HS-27A (cell line): ENCODE measurements around the gene TNC.

ENCODE experiments used
- DNase-seq: peaks from one replicate; pipeline ENCODE4 v3.0.0-alpha.2; 2012; ENCODE audit warnings: low read depth, missing footprints

The TNC gene

DNA sequence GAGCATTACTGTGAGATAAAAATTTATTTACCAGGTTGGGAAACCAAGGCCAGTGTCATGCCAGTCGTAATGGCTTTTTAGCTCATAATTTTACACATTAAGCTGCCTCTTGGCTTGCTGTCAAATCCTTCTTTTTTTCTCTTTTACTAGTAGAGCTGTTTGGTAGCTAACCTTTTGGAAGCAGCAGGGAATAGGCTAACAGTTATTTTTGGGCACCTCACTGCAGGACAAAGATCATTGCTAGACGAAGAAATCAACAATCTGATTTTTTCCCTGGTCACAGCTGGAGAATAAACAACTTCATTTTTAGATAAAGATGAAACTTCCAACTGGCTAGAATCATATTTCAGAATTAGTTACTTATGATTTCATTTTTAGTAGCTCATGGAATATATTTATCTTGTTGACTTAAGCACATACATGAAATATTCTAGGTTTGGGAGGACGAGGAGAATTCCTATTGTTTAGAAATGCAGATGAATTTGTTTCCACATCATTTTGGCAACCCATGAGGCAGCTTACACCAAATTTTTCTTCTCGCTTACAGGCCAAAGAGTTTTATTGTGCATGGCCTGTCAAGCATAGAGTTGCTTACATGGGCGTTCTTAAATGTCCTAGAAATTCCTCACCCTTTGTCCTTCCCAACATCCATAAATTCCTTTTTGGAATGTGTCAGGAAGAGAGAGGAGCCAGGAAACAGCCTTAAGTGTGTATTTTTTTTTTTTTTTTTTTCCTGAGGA is 19.6 kb downstream of the TNC start:
- no peak for DNase-seq

DNA sequence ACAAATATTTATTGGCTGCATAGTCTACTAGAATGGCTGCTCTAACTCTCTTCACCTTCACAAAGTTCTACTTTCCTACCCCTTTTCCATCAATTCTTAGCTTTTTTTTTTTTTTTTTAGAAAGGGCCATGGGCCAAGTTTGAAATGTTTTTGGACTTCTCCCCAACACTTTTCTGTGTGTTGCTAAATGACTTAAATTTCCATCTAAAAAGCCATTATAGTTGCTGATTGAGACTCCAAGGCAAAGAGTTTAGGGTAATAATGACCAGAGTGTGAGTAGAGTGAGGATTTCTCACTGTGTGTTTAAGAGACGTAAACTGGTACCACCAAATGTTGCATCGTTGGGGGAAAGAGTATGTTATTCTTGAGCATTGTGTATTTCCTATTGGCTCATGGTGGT is 24.4 kb downstream of the TNC start:
- no peak for DNase-seq

DNA sequence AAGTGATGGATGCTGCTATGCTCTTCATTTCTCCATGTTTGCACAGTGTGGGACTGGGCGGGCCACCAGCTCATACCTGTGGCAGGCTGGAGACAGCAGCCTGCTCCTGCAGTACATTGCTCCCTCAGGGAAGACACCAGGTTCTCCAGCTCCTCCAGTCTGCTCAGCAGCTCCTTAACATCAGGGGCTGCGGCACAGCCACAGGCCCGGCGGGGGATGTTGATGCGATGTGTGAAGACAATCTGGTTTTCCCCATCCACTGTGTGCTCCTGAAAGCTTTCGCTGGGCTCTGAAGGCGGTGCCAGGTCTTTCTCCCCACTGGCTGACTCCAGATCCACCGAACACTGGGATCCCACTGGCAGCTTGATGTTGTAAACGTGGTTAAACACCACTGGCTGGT is 27.5 kb downstream of the TNC start:
- DNase-seq: no peak

DNA sequence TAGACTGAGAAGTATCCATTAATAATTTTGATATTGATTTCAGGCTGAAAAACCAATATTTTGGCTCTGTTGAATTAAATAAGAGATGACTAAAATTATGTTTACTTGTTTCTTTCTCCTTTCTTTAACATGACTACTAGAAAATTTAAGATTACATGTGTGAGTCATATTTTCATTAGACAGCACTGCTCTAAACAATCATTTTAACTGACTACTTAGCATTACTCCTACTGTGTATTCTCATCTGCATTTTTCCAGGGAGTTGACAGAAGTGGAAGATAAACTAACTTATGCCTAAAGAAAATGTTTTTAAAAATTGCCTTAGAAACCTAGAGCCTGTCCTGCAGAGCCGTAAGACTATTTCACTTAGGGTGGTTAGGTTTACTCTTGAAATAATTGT is 29.1 kb downstream of the TNC start:
- DNase-seq: no peak

DNA sequence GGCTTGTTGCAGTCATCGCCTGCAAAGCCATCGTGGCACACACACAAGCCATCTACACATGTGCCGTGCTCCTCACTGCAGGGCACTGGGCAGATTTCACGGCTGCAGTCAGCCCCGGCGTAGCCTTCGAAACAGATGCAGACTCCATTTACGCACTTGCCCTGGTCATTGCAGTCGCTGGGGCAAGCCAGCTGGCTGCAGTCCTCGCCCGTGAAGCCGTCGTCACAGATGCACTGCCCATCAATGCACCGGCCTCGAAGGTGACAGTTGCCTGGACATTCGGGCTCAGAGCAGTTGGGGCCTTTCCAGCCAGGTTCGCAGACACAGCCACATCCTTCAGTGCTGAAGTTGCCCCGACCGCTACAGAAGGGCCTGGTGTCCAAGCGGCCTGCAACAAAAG is 31.1 kb downstream of the TNC start:
- no peak for DNase-seq

DNA sequence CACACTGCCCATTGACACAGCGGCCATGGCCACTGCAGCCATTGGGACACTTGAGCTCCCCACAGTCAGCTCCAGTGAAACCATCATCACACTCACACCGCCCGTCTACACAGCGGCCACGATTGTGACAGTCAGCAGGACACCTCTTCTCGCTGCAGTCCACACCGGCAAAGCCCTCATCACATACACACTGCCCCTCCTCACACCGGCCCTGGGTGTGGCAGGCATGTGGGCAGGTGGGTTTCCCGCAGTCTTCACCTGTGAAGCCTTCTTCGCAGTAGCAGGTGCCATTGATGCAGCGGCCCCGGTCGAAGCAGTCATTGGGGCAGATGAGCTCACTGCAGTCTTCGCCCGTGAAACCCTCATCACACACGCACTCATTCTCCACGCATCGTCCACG is 31.5 kb downstream of the TNC start:
- no peak for DNase-seq

DNA sequence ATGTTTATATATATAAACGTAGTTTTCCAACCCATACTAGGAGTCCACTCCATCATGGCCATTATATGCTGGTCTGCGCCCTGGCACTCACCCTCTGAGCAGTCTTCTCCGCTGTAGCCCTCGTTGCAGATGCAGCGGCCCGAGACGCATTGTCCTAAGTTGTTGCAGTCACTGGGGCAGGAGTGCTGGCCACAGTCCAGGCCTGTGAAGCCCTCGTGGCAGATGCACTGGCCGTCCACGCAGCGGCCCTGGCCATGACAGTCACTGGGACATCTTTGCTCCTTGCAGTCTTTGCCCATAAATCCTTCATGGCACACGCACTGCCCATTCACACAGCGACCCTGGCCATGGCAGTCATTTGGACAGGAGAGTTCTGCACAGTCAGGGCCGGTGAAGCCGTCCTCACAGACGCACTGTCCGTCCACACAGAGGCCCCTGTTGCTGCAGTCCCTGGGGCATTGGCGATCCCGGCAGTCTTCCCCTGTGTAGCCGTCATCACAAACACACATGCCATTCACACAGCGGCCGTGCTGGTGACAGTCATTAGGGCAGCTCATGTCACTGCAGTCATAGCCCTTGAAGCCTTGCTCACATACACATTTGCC is 32.1 kb downstream of the TNC start:
- DNase-seq: no peak

DNA sequence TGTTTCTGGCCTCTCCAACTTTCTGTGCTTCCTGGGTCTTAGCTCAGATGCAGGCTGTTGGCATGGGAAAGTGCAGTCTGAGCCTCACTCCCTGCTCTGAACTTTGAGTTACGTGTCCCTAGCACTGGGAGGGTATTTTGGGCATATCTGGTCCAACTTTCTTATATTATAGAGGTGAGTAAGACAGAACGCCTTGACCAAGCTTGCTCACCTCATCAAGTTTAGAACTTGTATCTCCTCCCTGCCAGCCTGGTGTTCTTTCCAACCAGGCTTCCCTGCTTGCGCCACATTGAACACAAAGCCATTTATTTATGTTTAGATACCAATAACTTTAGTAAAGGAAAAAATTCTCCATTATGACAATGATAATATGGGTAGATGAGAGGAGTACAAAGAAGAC is 33.2 kb downstream of the TNC start:
- no peak for DNase-seq

DNA sequence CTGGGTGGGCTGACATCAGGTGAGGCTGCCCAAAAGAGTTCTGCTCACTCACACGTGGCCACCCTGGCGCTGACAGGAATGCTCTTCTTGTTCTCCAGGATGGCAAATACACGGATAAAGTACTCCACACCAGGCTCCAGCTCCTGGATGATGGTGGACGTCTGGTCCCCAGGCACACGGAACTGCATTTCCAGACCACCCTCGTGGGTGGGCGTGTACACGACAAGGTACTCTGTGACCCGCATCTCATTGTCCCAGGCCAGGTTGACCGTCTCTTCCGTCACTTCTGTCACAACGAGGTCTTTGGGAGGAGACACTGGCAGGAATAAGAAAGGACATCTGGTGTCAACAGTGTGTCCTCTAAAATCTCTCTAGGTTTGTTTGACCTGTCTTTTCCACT is 33.8 kb downstream of the TNC start:
- DNase-seq: no peak

DNA sequence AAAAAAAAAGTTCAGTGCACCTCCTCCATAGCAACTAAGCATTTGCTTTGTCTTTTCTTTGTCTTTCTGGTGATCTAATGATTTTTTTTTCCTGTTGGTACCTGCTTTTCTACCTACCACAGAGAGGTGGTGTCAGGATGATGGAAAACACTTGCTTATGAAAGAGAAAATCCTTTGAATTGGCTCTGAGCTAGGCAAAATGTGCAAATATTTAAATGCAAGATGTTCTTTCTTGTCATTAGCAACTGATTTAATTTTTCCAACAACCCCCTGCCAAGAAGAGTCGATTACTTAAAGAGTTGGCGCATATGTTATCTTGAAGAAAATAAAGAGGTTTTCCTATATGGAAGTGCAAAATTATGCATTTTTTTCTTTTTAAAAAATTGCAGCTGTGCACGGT is 37.7 kb downstream of the TNC start:
- DNase-seq: no peak

DNA sequence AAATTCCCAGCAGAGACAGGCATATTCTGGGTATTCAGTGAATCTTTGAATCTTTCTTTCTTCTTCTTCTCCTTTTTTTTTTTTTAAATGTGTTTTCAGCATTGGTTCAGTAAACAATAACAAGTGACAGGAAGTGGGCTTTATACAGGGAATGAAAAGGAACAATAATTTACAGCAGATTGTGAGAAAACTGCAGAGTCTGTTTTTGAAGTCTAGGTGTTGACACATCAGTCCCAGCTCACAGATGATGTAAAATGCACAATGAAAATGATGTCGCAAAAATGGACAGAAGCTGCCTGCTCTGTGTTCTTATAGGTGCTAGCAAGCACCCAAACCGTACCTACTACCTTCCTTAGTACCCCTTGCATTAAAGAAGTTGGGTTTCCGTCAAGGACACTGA is 38.8 kb downstream of the TNC start:
- DNase-seq: no peak

DNA sequence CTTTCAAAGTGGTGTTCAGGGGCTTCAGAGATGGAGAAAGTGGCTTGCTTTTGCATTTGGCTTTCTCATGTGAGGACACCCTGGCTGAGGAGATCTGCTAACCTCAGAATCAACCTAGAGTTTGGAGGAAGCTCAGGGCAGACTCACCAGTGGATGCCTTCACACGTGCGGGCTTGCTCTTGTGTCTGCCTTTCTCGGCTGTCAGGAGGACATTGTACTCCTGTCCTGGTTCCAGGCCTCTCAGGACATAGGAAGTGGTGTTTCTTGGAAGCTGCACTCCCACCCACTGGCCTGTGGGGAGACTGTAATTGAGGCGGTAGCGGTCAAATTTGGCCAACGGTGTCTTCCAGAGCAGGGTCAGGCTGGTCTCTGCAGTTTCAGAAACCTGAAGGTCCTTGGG is 44.5 kb downstream of the TNC start:
- no peak for DNase-seq

DNA sequence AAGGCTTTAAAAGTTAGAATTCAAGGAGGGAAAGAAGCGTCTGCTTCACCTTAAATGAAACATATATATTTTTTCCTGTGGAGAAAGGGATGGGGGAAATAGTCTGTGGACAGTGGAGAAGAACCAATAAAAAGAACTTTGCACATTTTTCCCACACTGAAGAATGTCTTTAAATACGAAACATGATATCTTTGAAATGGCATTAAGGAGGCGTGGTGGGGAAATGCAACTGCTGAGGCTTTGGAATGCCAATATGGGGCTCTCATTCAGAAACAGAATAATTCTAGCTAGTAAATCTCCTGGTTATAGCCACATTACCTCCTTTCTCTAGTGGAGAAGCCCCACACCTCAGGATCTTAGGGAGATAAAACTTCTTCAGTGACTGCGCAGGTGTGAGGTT is 46.8 kb downstream of the TNC start:
- no peak for DNase-seq

DNA sequence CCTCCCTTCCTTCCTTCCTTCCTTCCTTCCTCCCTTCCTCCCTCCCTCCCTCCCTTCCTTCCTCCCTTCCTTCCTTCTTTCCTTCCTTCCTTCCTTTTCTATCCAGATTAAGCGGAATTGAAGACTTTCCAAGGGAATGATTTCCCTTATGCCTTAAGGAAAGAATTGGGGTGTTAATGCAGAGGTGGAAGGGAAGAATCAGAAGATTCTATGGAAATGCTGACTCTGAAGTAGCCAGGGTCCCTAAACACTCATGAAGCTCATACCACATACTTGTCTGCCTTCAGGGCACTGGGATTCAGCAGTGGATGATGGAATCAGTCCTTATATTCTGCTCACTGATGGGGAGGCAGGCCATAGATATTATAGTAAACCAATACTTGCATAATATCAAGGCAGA is 48.2 kb downstream of the TNC start:
- DNase-seq: no peak

DNA sequence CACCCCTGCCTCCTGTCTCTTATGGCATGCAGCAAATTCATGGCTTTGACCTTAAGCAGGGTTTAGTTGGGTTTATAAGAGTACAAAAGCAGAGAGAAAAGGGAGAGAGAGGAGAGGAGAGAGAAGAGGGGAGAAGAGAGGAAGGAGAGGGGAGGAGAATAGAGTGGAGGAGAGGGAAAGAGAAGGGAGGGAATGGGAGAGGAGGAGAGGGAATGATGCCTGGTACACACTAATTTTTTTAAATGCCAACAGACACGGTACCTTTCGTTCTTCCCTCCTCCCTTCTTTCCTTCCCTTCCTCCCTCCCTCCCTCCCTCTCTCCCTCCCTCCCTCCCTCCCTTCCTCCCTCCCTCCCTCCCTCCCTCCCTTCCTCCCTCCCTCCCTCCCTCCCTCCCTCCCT is 48.7 kb downstream of the TNC start:
- no peak for DNase-seq

DNA sequence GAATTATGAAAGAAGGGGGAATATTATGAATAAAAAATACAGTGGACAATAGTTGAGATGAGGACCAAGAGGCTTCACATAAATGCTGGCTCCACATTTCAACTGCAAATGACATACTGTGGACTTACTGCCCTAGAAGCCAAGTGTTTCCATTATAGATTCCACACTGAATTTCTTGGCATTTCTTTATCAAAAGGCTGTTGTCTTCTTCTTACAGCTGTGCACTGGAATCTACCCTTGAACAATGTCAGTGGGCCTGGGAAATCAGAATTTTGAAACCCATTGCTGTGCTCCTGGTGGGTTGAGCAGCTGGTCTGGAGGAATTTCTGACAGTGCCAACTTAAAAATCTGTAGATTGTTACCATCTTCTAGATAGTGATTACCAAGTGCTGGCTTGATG is 49.9 kb downstream of the TNC start:
- no peak for DNase-seq

DNA sequence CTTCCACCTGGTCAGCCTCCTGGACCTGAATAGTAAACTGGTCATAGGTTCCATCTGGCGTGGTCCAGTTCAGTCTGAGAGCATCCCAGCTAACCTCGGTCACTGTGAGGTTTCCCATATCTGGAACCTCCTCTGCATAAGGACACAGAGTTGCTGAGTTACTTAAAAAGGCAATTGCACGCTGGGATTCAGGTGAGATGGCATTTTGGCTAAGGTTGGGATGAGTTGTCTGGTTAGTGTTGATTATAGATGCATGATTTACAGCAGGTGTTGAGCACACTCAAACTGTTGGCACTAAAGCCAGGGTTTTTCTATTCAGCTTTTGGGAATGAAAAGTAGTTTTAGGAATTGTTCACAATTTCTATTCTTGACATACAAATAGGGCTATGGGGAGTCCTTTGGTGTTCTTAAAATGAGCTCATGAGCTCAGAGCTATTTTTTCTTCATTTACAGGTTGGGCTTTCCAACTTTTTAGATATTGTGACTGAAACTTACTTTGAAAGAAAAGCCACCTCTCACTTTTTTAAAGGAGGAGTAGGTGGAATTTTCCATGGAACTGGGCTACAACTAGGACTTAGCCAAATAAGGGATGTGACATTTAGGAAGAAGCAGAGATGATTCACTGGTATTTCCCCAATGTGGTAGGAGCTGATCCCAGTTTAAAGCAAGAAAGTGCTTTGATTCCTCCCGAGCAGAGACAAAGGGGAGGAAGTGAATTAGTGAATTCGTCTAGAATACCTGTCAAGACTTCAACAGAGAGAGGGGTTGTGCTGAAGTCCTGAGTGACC is 54.7 kb downstream of the TNC start:
- peak; percentile 24 for DNase-seq

DNA sequence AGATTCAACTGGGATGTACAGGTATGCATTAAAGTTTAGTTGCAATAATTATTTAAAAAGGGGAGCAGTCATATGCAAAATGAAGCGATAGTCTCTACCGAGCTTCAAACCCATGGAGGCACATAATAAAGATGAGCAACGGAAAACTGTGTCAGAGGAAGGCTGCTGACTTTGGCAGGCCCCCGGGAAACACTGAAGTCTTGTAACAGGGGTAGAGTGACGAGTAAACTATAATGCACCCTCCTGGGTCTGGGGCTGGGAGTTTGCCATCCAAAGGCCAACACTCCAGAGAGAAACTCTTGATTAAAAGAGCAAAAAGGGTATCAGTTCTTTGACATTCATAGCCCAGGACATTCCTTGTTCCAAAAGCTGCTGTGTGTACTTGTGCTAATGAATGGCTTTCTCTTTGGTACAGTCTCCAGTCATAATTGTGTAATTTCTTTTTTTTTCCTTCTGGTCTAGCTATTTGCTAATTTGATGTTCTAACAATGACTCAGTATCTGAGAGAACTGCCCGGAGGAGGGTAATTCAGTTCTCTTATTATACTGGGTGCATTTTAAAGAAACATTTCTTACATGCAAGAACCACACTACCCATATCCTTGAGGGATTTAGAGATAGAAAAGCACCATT is 59.2 kb downstream of the TNC start:
- no peak for DNase-seq

DNA sequence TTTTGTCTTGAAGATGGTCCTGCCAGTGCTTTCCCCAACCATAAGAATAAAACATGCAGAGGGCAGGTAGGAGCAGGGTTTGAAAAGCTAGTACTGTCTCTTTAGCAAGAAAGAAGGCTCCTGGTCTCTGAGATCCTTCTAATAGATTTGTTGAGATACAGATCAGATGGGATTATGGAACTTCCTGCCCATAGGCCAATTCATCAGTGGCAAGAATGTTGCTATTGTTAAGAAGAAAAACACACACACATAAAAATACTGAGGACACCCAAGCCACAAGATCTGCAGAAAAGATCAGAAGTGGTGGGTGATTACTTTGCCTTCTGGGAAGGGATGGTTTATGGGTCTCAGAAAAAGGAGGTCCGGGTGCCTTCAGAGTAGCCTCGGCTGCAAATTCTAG is 59.8 kb downstream of the TNC start:
- DNase-seq: no peak

DNA sequence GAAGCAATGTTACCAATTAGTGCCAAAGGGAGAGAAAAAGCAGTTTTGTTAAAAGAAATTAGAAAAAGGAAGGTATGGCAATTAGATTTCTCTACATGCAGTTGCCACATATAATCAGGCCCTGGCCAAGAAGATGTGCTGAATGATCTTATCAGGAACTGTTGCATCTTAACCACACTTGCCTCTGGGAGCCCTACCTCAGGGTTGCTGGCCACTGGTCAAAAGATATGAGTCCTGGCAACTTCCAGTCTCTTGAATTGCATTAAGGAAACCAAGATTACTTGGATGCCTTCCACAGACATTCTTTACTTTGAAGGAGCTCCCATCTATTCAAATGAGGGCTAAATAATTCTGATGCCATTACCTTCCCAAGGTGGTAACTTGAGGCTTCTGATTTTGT is 60.4 kb downstream of the TNC start:
- DNase-seq: no peak

DNA sequence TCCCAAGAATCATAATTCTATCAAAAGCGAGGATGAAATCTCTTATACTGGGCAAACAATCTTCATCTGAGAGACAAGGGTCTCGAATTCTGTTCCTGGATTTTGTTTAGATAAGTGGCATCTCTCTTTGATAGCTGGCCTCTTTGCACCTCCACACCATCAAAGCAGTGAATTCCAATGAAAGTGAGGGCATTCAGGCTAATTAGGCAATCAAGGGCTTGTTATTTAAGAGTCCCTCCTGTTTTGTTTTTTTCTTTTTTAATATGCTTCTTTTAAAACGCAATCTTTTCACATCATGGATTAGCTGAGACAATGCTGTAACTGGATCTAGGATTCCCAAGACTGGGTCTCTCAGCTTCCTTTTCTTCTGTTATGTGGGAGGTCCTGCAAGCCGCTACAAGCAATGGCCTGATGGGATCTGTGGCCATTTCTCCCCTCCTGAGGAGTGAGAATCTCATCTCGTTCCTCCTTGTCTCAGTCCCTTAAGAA is 67.9 kb downstream of the TNC start:
- no peak for DNase-seq

DNA sequence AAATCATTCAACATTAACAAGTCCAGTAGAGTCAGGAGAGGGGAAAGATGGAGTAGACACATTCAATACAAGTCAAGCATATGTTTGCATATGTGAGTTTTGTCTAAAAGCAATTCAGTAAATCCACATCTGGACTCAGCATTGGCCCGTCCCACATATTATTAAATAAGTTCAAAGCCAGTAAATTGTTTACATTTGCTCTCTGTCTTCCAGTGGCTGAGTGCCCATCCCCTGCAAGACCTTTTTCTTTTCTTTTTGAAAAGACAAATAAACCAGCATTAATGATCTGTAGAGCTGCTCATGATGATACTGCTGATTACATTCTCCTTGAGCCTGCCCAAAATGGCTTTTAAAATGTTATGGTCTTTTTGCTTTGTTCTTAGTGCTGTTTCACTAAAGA is 71.1 kb downstream of the TNC start:
- DNase-seq: no peak

DNA sequence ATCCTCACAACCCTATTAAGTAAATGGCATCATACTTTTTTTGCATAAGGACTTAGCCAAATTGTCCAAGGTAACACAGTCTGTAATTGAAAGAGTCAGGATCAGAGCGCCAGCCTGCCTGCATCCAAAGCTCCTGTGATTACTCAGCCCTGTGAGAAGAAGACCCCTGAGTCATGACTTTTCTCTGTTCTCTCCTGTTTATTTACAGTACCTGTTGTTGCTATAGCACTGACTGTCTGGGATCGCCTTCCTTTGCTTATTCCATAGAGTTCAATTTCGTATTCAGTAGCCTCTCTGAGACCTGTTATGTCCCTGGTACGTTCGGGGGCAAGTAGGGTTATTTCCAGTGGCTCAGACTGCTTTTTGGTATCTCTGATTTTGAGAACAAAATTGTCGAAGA is 71.8 kb downstream of the TNC start:
- DNase-seq: no peak
